NCI-H446 (cell line): ENCODE data around the gene WDR70.
A peak's percentile ranks its signal among the peaks of the same experiment; 100 is the strongest.
"Not testable (repeated sequence)": the region's sequence is repeated elsewhere in the genome, so short reads cannot be mapped to it uniquely, and the experiment has no call there.

Source experiments
- DNase-seq, 2 experiments: peaks; one replicate each; lab custom pipeline; 2025; lab: John Stamatoyannopoulos, UW

WDR70 gene

DNA sequence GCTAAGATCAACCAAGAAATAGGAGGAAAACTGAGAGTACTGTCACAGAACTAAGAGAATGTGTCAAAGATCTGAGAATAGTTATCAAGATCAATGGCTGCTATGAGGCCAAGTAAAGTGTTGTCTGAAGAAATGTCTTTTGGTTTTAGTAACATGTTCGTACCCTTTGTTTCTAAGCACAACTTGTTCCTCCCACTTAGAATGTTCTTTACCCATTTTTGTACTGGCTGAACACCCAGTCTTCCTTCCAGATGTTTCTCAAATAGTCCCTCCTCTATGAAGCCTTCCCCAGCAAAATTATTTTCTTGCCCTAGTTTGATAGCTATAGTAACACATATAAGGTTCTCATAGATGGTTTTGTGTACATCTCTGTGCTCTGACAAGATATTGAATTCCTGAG lies 191.5 kb downstream of the WDR70 start:
- DNase-seq = no peak

DNA sequence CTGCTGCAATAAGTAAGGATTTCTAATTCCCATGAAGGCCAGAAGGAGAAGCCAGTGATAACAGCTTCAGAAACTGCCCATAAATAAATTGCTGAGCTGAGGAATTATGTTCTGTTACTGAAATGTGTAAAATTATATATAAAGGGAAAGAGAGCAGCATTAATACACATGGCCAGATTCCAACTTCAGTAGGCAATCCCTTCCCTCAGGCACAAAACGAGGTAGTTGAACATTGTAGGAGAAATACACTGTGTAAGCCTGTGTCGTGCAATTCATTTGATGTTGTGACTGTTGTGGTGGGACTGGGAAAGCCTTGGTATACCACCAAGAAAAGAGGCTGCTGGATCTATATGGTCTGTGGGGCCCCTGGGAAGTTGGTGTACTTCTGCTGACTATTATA lies 192.9 kb downstream of the WDR70 start:
- no peak for DNase-seq

DNA sequence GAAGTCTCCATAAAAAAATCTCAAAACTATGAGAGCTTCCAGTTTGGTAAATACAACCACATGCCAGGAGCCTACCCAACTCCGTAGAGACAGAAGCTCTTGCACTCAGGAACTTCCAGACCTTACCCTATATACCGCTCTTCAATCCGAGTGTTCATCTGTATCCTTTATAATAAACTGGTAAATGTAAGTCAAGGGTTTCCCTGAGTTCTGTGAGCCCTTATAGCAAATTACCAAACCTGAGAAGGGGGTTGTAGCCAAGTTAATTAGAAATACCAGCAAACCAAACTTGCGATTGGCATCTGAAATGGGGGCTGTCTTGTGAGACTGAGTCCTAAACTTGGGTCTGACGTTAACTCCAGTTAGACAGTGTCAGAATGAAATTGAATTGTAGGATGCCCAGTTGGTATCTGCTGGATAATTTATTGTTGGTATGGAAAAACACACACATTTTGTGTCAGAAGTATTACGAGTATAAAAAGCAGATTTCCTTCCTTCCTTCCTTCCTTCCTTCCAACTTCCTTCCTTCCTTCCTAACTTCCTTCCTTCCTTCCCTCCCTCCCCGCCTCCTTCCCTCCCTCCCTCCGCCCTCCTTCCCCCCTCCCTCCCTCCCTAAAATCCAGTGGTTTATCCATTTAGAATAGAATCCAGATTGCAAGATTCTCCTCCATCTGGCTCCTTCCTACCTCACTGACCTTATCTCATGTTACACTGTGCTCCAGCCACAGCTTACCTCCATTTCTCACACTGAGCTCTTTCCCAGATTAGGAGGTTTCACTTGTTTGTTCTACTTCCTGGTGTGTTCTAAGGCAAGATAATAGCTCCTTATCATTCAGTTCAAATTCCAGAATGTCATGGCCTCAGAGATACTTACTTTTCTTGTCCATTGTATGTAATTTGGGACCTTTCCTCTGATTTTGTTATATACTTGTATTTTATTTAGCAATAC lies 196.7 kb downstream of the WDR70 start:
- no peak for DNase-seq

DNA sequence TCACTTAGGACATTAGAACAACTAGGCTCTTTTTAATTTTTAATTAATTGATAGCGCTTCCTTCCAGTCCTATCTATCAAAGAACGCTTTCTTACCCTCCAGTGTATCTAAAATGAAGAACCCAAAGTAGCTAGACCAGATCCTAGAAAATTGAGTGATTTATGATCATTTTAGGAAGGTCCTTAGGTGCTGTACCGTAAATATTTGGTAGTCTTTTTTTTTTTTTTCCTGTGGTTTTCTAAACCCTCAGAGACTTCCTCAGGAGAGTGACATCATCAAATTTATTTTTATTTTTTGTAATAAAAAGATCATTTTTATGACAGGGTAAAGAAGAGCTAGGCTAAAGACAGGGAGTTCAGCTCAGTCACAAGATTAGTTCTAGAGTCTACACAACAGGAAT lies 197.4 kb downstream of the WDR70 start:
- no peak for DNase-seq

- DNase-seq = no peak
Observed at GRCh38 chr5:37578176-37578575, 199.1 kb downstream of the WDR70 start.

DNA sequence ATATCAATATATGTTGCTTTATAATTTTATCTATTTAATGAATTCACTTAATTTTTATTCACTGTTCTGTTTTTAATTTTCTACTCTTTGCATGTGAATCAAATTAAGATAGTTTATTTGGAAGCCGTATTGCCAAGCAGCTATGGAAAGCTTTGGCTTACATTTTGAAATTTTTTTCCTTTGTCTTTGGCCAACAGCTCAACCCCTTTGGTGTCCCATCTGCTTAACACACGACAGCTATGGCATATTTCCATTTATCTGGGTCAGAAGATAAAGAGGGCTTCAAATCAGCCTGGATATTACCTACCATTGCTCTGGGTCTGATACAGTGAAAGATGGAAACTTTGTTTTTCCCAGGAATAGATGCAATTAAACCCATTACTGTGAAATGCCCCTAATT lies 201.0 kb downstream of the WDR70 start:
- peak in 1 of 2 experiments; percentile 70 for DNase-seq

- DNase-seq = no peak
Observed at GRCh38 chr5:37582202-37582601, 203.1 kb downstream of the WDR70 start.

GRCh38 chr5:37593292-37593691 lies 214.2 kb downstream of the WDR70 start:
- DNase-seq = not testable (repeated sequence)

GRCh38 chr5:37594864-37595263 lies 215.7 kb downstream of the WDR70 start:
- not testable (repeated sequence) for DNase-seq

DNA sequence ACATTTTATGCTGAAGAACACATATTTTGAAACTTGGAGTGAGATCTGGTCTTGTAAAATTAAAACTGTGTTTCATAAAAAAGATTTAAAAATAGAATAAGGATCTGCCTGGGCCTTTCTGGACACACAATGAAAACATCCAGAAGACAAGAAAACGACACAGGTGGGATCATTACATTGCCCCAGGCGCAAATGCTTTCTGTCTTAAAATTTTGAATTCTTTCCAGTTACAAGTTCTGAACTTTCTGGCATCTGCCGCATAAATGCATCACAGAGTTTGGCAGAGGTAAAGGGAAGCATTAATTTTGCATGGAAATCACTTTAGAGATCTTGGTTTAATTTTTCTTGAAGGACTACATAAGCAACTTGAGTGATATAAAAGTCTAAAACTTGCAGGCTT lies 219.6 kb downstream of the WDR70 start:
- peak in 1 of 2 experiments; percentile 45 for DNase-seq

DNA sequence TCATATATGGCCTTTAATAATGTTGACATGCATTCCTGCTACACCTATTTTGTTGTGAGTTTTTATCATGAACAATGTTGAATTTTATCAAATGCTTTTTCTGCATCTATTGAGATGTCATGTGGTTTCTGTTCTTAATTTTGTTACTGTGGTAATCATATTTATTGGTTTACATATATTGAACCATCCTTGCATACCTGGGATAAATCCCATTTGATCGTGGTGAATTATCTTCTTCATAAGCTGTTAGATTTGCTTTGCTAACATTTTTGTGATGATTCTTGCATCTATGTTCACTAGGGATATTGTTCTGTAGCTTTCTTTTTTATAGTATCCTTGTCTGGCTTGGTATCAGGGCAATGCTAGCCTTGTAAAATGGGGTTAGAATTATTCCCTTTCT lies 222.0 kb downstream of the WDR70 start:
- DNase-seq = no peak

- no peak for DNase-seq
Observed at GRCh38 chr5:37603072-37603471, 224.0 kb downstream of the WDR70 start.

GRCh38 chr5:37604290-37604689 lies 225.2 kb downstream of the WDR70 start:
- no peak for DNase-seq

DNA sequence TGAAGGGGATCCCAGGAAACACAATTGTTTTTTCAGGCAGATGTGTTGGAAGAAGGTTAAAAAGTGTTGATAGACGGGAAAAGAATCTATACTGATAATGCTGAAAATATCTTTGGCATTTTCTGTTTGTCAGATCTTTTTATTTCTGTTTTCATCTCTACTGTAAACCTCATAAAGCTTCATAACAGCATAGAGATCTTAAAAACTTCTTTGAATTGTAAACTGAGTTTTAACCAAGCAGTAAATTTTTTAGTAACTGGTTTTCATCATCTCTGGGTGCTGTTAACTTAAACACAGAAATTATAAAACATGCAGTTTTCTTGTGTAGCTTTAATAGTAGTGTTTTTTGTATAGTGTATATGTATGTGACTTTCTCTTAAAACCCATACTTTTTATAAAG lies 227.0 kb downstream of the WDR70 start:
- no peak for DNase-seq

GRCh38 chr5:37606632-37607248 lies 227.6 kb downstream of the WDR70 start:
- no peak for DNase-seq

- DNase-seq = no peak
Observed at GRCh38 chr5:37615184-37615583, 236.1 kb downstream of the WDR70 start.

GRCh38 chr5:37619353-37619752 lies 240.2 kb downstream of the WDR70 start:
- no peak for DNase-seq

DNA sequence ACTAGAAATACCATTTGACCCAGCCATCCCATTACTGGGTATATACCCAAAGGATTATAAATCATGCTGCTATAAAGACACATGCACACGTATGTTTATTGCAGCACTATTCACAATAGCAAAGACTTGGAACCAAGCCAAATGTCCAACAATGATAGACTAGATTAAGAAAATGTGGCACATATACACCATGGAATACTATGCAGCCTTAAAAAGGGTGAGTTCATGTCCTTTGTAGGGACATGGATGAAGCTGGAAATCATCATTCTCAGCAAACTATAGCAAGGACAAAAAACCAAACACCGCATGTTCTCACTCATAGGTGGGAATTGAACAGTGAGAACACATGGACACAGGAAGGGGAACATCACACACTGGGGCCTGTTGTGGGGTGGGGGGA lies 243.2 kb downstream of the WDR70 start:
- DNase-seq = not testable (repeated sequence)

- DNase-seq = no peak
Observed at GRCh38 chr5:37626266-37626665, 247.1 kb downstream of the WDR70 start.

- no peak for DNase-seq
Observed at GRCh38 chr5:37628876-37629275, 249.8 kb downstream of the WDR70 start.

GRCh38 chr5:37631939-37632338 lies 252.8 kb downstream of the WDR70 start:
- DNase-seq = no peak

DNA sequence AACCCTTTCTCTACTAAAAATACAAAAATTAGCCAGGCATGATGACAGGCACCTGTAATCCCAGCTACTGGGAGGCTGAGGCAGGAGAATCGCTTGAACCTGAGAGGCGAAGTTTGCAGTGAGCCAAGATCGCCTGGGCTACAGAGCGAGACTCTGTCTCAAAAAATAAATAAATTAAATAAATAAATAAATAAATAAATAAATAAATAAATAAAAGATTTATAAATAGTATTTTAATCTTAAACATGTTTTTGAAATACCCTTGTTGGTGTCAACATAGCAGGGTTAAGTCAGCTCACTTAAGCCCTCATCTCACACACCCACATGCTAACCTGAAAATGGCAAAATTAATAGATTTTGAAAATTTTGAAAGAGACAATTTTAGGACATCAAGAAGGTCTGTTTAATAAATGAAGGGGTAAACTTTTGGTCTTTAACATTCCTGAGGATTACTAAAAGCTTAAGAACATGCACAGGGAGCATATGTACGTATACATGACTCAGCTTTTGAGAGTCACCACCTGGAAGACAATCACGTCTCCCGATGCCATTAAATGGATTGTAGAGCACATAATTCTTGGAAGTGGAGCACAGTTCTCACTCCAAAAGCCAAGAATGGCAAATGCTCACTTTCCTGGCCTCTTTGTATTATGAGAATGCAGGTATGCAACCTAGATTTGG lies 258.2 kb downstream of the WDR70 start:
- DNase-seq = no peak

DNA sequence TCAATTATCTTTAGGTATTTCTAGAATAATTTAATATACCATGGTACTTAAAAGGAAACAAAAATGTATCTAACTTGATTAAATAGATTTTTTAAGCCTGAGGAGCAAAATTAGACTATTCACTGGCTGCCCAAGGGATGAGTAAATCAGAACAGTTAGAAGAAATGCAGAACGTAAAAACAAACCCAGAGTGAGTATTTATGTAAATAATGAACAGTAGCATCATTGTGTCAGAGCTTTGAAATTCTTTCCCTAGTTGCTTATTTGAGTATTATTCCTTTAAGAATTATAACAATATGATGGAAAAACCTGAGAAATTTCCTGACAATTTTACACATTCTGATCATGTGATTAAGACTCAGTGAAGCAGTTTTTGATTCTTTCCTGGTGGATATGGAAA lies 259.8 kb downstream of the WDR70 start:
- DNase-seq = no peak
